NCI-H526 treated with DMSO at 0.1 percent for 48 hours (cell line): Measurements from ENCODE around the gene MMP17.
A peak's percentile ranks its signal among the peaks of the same experiment; 100 is the strongest.
"Not testable (repeated sequence)": the region's sequence is repeated elsewhere in the genome, so short reads cannot be mapped to it uniquely, and the experiment has no call there.

Source experiments
- DNase-seq: peaks from one replicate; lab custom pipeline; 2025; lab: John Stamatoyannopoulos, UW

MMP17 gene

GRCh38 chr12:131800594-131801135 is 27.5 kb upstream of the MMP17 start:
- DNase-seq, result no peak

- no peak for DNase-seq
These were observed 26.8 kb upstream of the MMP17 start for GRCh38 chr12:131801254-131801866.

- no peak for DNase-seq
These were observed 24.2 kb upstream of the MMP17 start for GRCh38 chr12:131803961-131804521.

GRCh38 chr12:131805421-131805820 is 22.8 kb upstream of the MMP17 start:
- DNase-seq, result peak; percentile 61

- no peak for DNase-seq
These were observed 21.5 kb upstream of the MMP17 start for GRCh38 chr12:131806674-131807073.

- DNase-seq, result peak; percentile 54
These were observed 19.3 kb upstream of the MMP17 start for GRCh38 chr12:131808744-131809371.

GRCh38 chr12:131809476-131810254 is 18.5 kb upstream of the MMP17 start:
- not testable (repeated sequence) for DNase-seq

- no peak for DNase-seq
These were observed 17.5 kb upstream of the MMP17 start for GRCh38 chr12:131810726-131811125.

- DNase-seq, result no peak
These were observed 13.1 kb upstream of the MMP17 start for GRCh38 chr12:131815131-131815530.

GRCh38 chr12:131816495-131816894 is 11.7 kb upstream of the MMP17 start:
- no peak for DNase-seq

GRCh38 chr12:131817241-131817640 is 11.0 kb upstream of the MMP17 start:
- no peak for DNase-seq

- no peak for DNase-seq
These were observed 9.2 kb upstream of the MMP17 start for GRCh38 chr12:131818821-131819585.

- no peak for DNase-seq
These were observed 3.7 kb upstream of the MMP17 start for GRCh38 chr12:131824450-131824849.

- DNase-seq, result no peak
These were observed 2.9 kb upstream of the MMP17 start for GRCh38 chr12:131825146-131825892.

GRCh38 chr12:131826097-131826928 is 1.9 kb upstream of the MMP17 start:
- no peak for DNase-seq

GRCh38 chr12:131828671-131829355 is 620 bp downstream of the MMP17 start:
- peak; percentile 44 for DNase-seq

GRCh38 chr12:131829356-131829747 is 1.2 kb downstream of the MMP17 start:
- peak; percentile 44 for DNase-seq

- DNase-seq, result no peak
These were observed 1.7 kb downstream of the MMP17 start for GRCh38 chr12:131829791-131830334.

GRCh38 chr12:131830335-131830913 is 2.2 kb downstream of the MMP17 start:
- peak; percentile 79 for DNase-seq
